B cell (primary cell): Measurements from ENCODE around the gene CAMK1.

Source experiments
- EZH2 ChIP-seq: IDR thresholded peaks from 2 replicates; pipeline ENCODE4 v1.6.1; 2012; ENCODE audit warnings: borderline replicate concordance, low read depth, mild to moderate bottlenecking, moderate library complexity, low read length; ENCODE audit not compliant: insufficient read depth, poor library complexity, severe bottlenecking
- TF ChIP-seq, protein P1 (sequence below): fragments of 200-600 bp; IDR thresholded peaks from one replicate; pipeline ENCODE4 v1.8.0; 2022; ENCODE audit warnings: antibody characterized with exemption, mild to moderate bottlenecking

DNA sequence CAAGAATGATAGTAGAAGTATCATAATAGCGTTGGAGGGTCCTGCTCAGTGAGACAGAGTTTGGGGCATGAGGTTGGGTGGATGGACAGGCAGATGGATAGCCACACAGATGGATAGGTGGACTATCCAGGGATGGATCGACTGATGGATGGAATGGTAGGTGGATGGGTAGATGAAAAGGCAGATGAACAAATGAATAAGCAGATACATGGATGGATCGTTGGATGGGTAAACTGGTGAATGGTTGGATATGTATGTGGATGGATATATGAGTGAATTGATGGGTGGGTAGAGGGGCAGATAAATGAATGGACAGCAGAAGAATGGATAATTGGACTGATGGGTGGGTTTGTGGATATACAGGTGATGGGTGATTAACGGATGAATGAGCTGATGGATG lies 56.6 kb downstream of the CAMK1 start:
- TF ChIP-seq, protein P1, sequence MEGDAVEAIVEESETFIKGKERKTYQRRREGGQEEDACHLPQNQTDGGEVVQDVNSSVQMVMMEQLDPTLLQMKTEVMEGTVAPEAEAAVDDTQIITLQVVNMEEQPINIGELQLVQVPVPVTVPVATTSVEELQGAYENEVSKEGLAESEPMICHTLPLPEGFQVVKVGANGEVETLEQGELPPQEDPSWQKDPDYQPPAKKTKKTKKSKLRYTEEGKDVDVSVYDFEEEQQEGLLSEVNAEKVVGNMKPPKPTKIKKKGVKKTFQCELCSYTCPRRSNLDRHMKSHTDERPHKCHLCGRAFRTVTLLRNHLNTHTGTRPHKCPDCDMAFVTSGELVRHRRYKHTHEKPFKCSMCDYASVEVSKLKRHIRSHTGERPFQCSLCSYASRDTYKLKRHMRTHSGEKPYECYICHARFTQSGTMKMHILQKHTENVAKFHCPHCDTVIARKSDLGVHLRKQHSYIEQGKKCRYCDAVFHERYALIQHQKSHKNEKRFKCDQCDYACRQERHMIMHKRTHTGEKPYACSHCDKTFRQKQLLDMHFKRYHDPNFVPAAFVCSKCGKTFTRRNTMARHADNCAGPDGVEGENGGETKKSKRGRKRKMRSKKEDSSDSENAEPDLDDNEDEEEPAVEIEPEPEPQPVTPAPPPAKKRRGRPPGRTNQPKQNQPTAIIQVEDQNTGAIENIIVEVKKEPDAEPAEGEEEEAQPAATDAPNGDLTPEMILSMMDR = no peak
- no peak for TF ChIP-seq EZH2
